H1 (cell line): Measurements from ENCODE around the gene EIF4E3. TPM values are rescaled to one million over a fixed set of nuclear protein-coding genes. Genes with fewer than 3 reads are reported as not detected.

Experiments
- CTCF ChIA-PET: fragments of 300-600 bp; sonication (Branson Sonifier 250); formaldehyde crosslinking; loops from one replicate; lab custom pipeline; 2021; ENCODE audit not compliant: partially characterized antibody; lab: Charles Lee
- POLR2A ChIA-PET: fragments of 300-600 bp; sonication (Branson Sonifier 250); formaldehyde crosslinking; loops from one replicate; lab custom pipeline; 2021; ENCODE audit warnings: inconsistent platforms; ENCODE audit not compliant: partially characterized antibody; lab: Charles Lee
- DNase-seq, 2 experiments: peaks; one replicate each; pipeline versions ENCODE4 v3.0.0 to v3.0.0-alpha.2; 2010 to 2022; ENCODE audit warnings: low spot score in 2 of 2, low read depth in 1 of 2, mixed read lengths in 1 of 2
- FAIRE-seq: peaks from 2 replicates; lab custom pipeline; 2011; peaks lifted over from hg19 to GRCh38; lab: Jason Lieb, UNC
- H2AFZ ChIP-seq: 2 replicates; pipeline ENCODE4 v1.8.1; 2012; ENCODE audit warnings: low read length, inconsistent platforms
- H2AK5ac ChIP-seq: 2 replicates; pipeline ENCODE4 v1.6.1; 2013; ENCODE audit warnings: low read depth, low read length
- H2BK120ac ChIP-seq: replicated peaks from 2 replicates; pipeline ENCODE3; 2013; ENCODE audit warnings: low read depth, low read length, inconsistent platforms
- H2BK12ac ChIP-seq: 2 replicates; pipeline ENCODE4 v1.6.1; 2013; ENCODE audit warnings: low read depth, low read length
- H2BK15ac ChIP-seq: 2 replicates; pipeline ENCODE4 v1.6.1; 2013; ENCODE audit warnings: low read length
- H2BK20ac ChIP-seq: 2 replicates; pipeline ENCODE4 v1.6.1; 2013; ENCODE audit warnings: low read length
- H2BK5ac ChIP-seq: 2 replicates; pipeline ENCODE4 v1.6.1; 2013; ENCODE audit warnings: low read depth, low read length
- H3K14ac ChIP-seq: 2 replicates; pipeline ENCODE4 v1.6.1; 2013; ENCODE audit warnings: inconsistent platforms; ENCODE audit not compliant: insufficient read length
- H3K18ac ChIP-seq: 2 replicates; pipeline ENCODE4 v1.6.1; 2013; ENCODE audit warnings: low read length; ENCODE audit errors: extremely low read depth
- H3K23ac ChIP-seq: 2 replicates; pipeline ENCODE4 v1.6.1; 2013; ENCODE audit warnings: inconsistent platforms; ENCODE audit not compliant: insufficient read length
- H3K23me2 ChIP-seq: 2 replicates; pipeline ENCODE4 v1.6.1; 2013; ENCODE audit warnings: low read depth, low read length
- H3K27ac ChIP-seq: 2 replicates; pipeline ENCODE4 v1.6.1; 2011; ENCODE audit warnings: low read depth, low read length, inconsistent platforms
- H3K27me3 ChIP-seq, 4 experiments: replicated peaks in 1 of 4; 1 replicate in 1 of 4; 2 replicates in 3 of 4; pipeline versions ENCODE4 v1.6.1 to v1.8.1; 2011 to 2013; ENCODE audit warnings: low read length in 3 of 4, mild to moderate bottlenecking in 3 of 4, inconsistent platforms in 2 of 4, mixed read lengths in 2 of 4, moderate library complexity in 1 of 4; ENCODE audit not compliant: control insufficient read depth in 3 of 4, insufficient read depth in 3 of 4; ENCODE audit errors: extremely low read depth in 1 of 4
- H3K36me3 ChIP-seq, 4 experiments: 2 replicates each; pipeline versions ENCODE4 v1.6.1 to v1.8.1; 2011 to 2013; ENCODE audit warnings: mild to moderate bottlenecking in 4 of 4, low read length in 3 of 4, moderate library complexity in 2 of 4, control low read depth in 1 of 4, inconsistent platforms in 1 of 4; ENCODE audit not compliant: insufficient read depth in 4 of 4, control insufficient read depth in 2 of 4
- H3K4ac ChIP-seq: replicated peaks from 2 replicates; pipeline ENCODE3; 2013; ENCODE audit warnings: low read length, low read depth, mixed read lengths, inconsistent platforms; ENCODE audit not compliant: insufficient read length
- H3K4me1 ChIP-seq, 4 experiments: replicated peaks in 1 of 4; 1 replicate in 1 of 4; 2 replicates in 3 of 4; pipeline versions ENCODE4 v1.6.1 to v1.8.1; 2011 to 2013; ENCODE audit warnings: low read length in 3 of 4, inconsistent platforms in 2 of 4, mixed read lengths in 1 of 4; ENCODE audit not compliant: insufficient read depth in 4 of 4, control insufficient read depth in 3 of 4
- H3K4me2 ChIP-seq, 2 experiments: 2 replicates each; pipeline versions ENCODE4 v1.6.1 to v1.8.1; 2011 to 2013; ENCODE audit warnings: low read depth in 2 of 2, low read length in 2 of 2, control low read depth in 1 of 2, inconsistent platforms in 1 of 2, mild to moderate bottlenecking in 1 of 2; ENCODE audit not compliant: insufficient read depth in 1 of 2
- H3K4me3 ChIP-seq, 4 experiments: fragments of 200-600, 300-600 bp in 1 of 4; sonication (generic), shearing (Covaris generic), sonication (Bioruptor Twin) in 1 of 4; 2 replicates each; pipeline versions ENCODE4 v1.5.1 to v1.8.1; 2011 to 2016; ENCODE audit warnings: low read length in 4 of 4, low read depth in 3 of 4, control low read depth in 2 of 4, inconsistent platforms in 2 of 4, mild to moderate bottlenecking in 2 of 4, mixed read lengths in 1 of 4, moderate library complexity in 1 of 4; ENCODE audit not compliant: insufficient read depth in 2 of 4; ENCODE audit errors: extremely low read depth in 1 of 4
- H3K56ac ChIP-seq: replicated peaks from 2 replicates; pipeline ENCODE3; 2013; ENCODE audit warnings: low read depth, mild to moderate bottlenecking, mixed read lengths, low read length, inconsistent platforms; ENCODE audit not compliant: insufficient read length
- H3K79me1 ChIP-seq: 2 replicates; pipeline ENCODE4 v1.6.1; 2013; ENCODE audit warnings: low read depth, low read length, control low read depth
- H3K79me2 ChIP-seq, 2 experiments: 2 replicates each; pipeline versions ENCODE4 v1.6.1 to v1.8.1; 2012 to 2013; ENCODE audit warnings: low read length in 2 of 2, mild to moderate bottlenecking in 2 of 2, inconsistent platforms in 1 of 2; ENCODE audit not compliant: insufficient read depth in 2 of 2, control insufficient read depth in 1 of 2
- H3K9ac ChIP-seq, 4 experiments: replicated peaks in 1 of 4; 1 replicate in 1 of 4; 2 replicates in 3 of 4; pipeline versions ENCODE4 v1.6.1 to v1.8.1; 2011 to 2013; ENCODE audit warnings: low read depth in 3 of 4, low read length in 3 of 4, control low read depth in 2 of 4, mild to moderate bottlenecking in 2 of 4, moderate library complexity in 2 of 4, inconsistent platforms in 1 of 4; ENCODE audit errors: extremely low read depth in 1 of 4
- H3K9me3 ChIP-seq, 2 experiments: 2 replicates each; pipeline versions ENCODE4 v1.6.1 to v1.8.1; 2012 to 2013; ENCODE audit warnings: mild to moderate bottlenecking in 2 of 2, moderate library complexity in 2 of 2, control low read depth in 1 of 2, inconsistent platforms in 1 of 2, low read depth in 1 of 2, low read length in 1 of 2, mixed read lengths in 1 of 2; ENCODE audit not compliant: insufficient read depth in 2 of 2
- H4K20me1 ChIP-seq, 2 experiments: replicated peaks in 1 of 2; 2 replicates each; pipeline versions ENCODE3 to v1.8.1; 2011 to 2013; ENCODE audit warnings: inconsistent platforms in 2 of 2, low read length in 2 of 2, mild to moderate bottlenecking in 1 of 2; ENCODE audit not compliant: insufficient read depth in 2 of 2, control insufficient read depth in 1 of 2
- H4K5ac ChIP-seq: 2 replicates; pipeline ENCODE4 v1.6.1; 2013; ENCODE audit warnings: low read length, low read depth, mixed read lengths, inconsistent platforms; ENCODE audit not compliant: insufficient read length
- H4K8ac ChIP-seq: 2 replicates; pipeline ENCODE4 v1.8.0; 2013; ENCODE audit warnings: mild to moderate bottlenecking, moderate library complexity, low read length, inconsistent platforms; ENCODE audit not compliant: insufficient read depth; ENCODE audit errors: extremely low read depth
- H4K91ac ChIP-seq: replicated peaks from 2 replicates; pipeline ENCODE3; 2013; ENCODE audit warnings: low read length, mixed read lengths, inconsistent platforms; ENCODE audit not compliant: insufficient read length
- ASH2L ChIP-seq: fragments of 200-600, 300-600 bp; sonication (generic); IDR thresholded peaks from one replicate; pipeline ENCODE4 v1.7.1; 2017; ENCODE audit warnings: low read length
- BACH1 ChIP-seq: IDR thresholded peaks from 2 replicates; pipeline ENCODE4 v1.6.1; 2012; ENCODE audit warnings: low read length, improper control_type of control experiment
- BRCA1 ChIP-seq: IDR thresholded peaks from 2 replicates; pipeline ENCODE4 v1.6.1; 2012; ENCODE audit warnings: low read depth, low read length, improper control_type of control experiment
- E2F6 ChIP-seq: IDR thresholded peaks from 2 replicates; pipeline ENCODE4 v1.6.1; 2012; ENCODE audit warnings: inconsistent platforms
- EZH2 ChIP-seq: fragments of 200-600 bp; sonication (generic); IDR thresholded peaks from 2 replicates; pipeline ENCODE4 v1.7.1; 2012; ENCODE audit warnings: low read depth, mild to moderate bottlenecking, moderate library complexity, low read length, inconsistent platforms; ENCODE audit not compliant: severe bottlenecking
- FOSL1 ChIP-seq: IDR thresholded peaks from 2 replicates; pipeline ENCODE4 v1.6.1; 2011; ENCODE audit warnings: mild to moderate bottlenecking, low read depth, low read length, moderate library complexity; ENCODE audit not compliant: insufficient read depth
- HDAC6 ChIP-seq: IDR thresholded peaks from one replicate; pipeline ENCODE4 v1.7.1; 2012; ENCODE audit warnings: low read depth, mild to moderate bottlenecking, inconsistent platforms, low read length, moderate library complexity
- MAX ChIP-seq: IDR thresholded peaks from 2 replicates; pipeline ENCODE4 v1.6.1; 2012; ENCODE audit warnings: inconsistent platforms
- PHF8 ChIP-seq: fragments of 200-600 bp; sonication (generic); conservative IDR thresholded peaks from 2 replicates; pipeline ENCODE4 v1.7.1; 2012; ENCODE audit warnings: low read depth, mild to moderate bottlenecking, inconsistent platforms, low read length, moderate library complexity
- RBBP5 ChIP-seq: IDR thresholded peaks from 2 replicates; pipeline ENCODE4 v1.7.1; 2012; ENCODE audit warnings: low read depth, mild to moderate bottlenecking, inconsistent platforms, low read length, moderate library complexity, borderline replicate concordance
- SP2 ChIP-seq: IDR thresholded peaks from 2 replicates; pipeline ENCODE4 v1.6.1; 2012; ENCODE audit warnings: mild to moderate bottlenecking, low read length, inconsistent platforms
- TAF7 ChIP-seq: optimal IDR thresholded peaks from 2 replicates; pipeline ENCODE3; 2011; ENCODE audit warnings: low read depth, mild to moderate bottlenecking, inconsistent platforms, low read length, moderate library complexity, borderline replicate concordance
- TBP ChIP-seq: IDR thresholded peaks from 2 replicates; pipeline ENCODE4 v1.6.1; 2011; ENCODE audit warnings: low read depth, low read length, improper control_type of control experiment
- TEAD4 ChIP-seq: IDR thresholded peaks from 2 replicates; pipeline ENCODE4 v1.6.1; 2012; ENCODE audit warnings: low read depth, low read length, inconsistent platforms, mixed read lengths
- WGBS, 2 experiments: shearing (Covaris generic) in 1 of 2; methylation state at CpG; one replicate each; pipeline versions ENCODE4 v1.1.6 to v1.1.7; 2013 to 2015; ENCODE audit warnings: low lambda C conversion rate in 2 of 2, mixed read lengths in 2 of 2, inconsistent platforms in 1 of 2, low coverage in 1 of 2, missing lambda C conversion rate in 1 of 2; ENCODE audit not compliant: insufficient replicate concordance in 2 of 2, insufficient coverage in 1 of 2, insufficient read length in 1 of 2; ENCODE audit errors: extremely low coverage in 1 of 2, missing lambda C conversion rate in 1 of 2; 5-methylcytosine and 5-hydroxymethylcytosine counted together
- polyA plus RNA-seq, 7 experiments: library from polyadenylated mRNA; depleted of rRNA in 3 of 7; stranded (reverse) in 5 of 7; unstranded in 2 of 7; fragments of >200 nt in 5 of 7; fragments of 200-250 nt in 2 of 7; gene quantifications; 1 replicate in 5 of 7; 2 replicates in 1 of 7; 4 replicates in 1 of 7; pipeline versions ENCODE4 v1.2.1 to v1.2.3, GENCODE V29; 2011 to 2013; ENCODE audit warnings: missing spikeins in 2 of 7, mixed read lengths in 2 of 7
- total RNA-seq: library from RNA; stranded (reverse); fragmentation: NEBNext Ultra II Directional; extraction: Animal tissue kit (Norgen Biotek cat#: 25700); gene quantifications from 2 replicates; pipeline ENCODE4 v1.2.1, GENCODE V29; 2021

The EIF4E3 gene
- total and polyA plus RNA-seq, 2 of the 8 experiments (the other 6 are each of a cell fraction or from before 2014, with no cell fraction given) = 5.2 to 17.0 TPM

GRCh38 chr3:71629289-71629688 is 95.9 kb downstream of the EIF4E3 start:
- Histone ChIP-seq H3K23me2 (no peaks in the 10 kb centered on the region), H3K79me1 (no peaks in the 10 kb centered on the region), H2BK20ac (no peak overlapping the region), H3K14ac (no peak overlapping the region), H3K56ac (no peak overlapping the region), H3K9ac (no peak overlapping the region), H2BK120ac (no peak overlapping the region), H3K4ac (no peak overlapping the region), H3K18ac (no peak overlapping the region), H3K23ac (no peak overlapping the region), H4K5ac (no peak overlapping the region), H3K36me3 (no peaks in the 10 kb centered on the region), H2BK15ac (no peak overlapping the region), H3K4me1 (no peaks in the 10 kb centered on the region), H2BK5ac (no peak overlapping the region), H2BK12ac (no peak overlapping the region), H3K79me2 (no peaks in the 10 kb centered on the region), H2AFZ (0 out of 2 replicates have a peak overlapping the region, but pooled peaks have one; percentile 3), H2AK5ac (no peak overlapping the region), H3K4me3 (no peak overlapping the region), H4K20me1 (no peaks in the 10 kb centered on the region), H3K9me3 (no peaks in the 10 kb centered on the region), H4K8ac (no peak overlapping the region), H4K91ac (no peak overlapping the region), H3K27ac (no peak overlapping the region), H3K4me2 (no peak overlapping the region), H3K27me3 (no peaks in the 10 kb centered on the region)
- FAIRE-seq (no peak), DNase-seq (no peak)
- ChIA-PET POLR2A (no interaction called here), CTCF (no interaction called here)
- 91% methylated on average over 8 of the region's 8 CpGs; no CpG with 5 or more reads in 1 of the 2 experiments for WGBS, 2 experiments
- TF ChIP-seq BRCA1 (no peak), E2F6 (no peak), PHF8 (no peak), TEAD4 (no peak), ASH2L (no peak), RBBP5 (no peak), TBP (no peak), MAX (no peak), EZH2 (no peak), BACH1 (no peak), TAF7 (no peak), HDAC6 (no peak), FOSL1 (no peak), SP2 (no peak)
